ENCODE results near the gene FNDC10.
"Not testable (repeated sequence)": the region's sequence is repeated elsewhere in the genome, so short reads cannot be mapped to it uniquely, and the experiment has no call there.

FNDC10 gene

DNA sequence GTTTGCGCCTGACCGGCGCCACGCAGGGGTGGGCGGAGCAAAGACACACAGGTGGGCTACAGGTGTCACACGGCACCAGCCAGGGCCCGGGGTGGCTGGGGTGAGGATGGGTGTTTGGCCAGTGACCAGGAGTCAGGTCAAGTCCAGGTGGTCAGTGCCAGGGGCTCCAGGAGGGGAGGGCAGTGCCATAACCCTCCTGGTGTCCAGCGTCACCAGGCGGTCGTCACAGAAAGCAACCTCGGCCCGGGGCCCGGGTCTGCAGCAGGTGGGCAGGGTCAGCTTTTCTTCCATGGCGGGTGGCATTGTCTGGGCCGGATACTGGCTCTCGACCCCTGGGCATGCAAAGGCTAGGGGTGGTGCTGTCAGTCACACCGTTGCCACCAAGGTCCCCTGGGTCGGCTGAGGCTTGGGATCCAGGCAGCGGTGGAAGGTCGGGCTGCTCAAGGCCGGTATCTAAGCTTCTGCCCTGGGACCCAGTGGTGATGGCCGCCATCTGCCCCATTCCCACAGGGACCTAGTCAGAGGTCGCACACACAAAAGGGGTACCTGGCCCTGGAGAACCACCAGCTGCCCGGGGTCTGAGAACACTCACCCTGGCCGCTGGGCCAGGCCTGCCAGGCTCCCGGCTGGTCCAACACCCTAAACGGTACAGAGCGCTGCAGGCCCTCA is 1.8 kb downstream of the FNDC10 start:
- DNase-seq, result no peak
- Histone ChIP-seq H3K9me3 (no peaks in the 10 kb centered on the region), H3K4me3 (ENCODE audit: low read depth, low read length) (no peak overlapping the region), H3K4me1 (peaks cover 13% of the 10 kb centered on the region), H3K27me3 (peaks cover 4% of the 10 kb centered on the region), H3K36me3 (no peaks in the 10 kb centered on the region)
- TF ChIP-seq, protein P1, sequence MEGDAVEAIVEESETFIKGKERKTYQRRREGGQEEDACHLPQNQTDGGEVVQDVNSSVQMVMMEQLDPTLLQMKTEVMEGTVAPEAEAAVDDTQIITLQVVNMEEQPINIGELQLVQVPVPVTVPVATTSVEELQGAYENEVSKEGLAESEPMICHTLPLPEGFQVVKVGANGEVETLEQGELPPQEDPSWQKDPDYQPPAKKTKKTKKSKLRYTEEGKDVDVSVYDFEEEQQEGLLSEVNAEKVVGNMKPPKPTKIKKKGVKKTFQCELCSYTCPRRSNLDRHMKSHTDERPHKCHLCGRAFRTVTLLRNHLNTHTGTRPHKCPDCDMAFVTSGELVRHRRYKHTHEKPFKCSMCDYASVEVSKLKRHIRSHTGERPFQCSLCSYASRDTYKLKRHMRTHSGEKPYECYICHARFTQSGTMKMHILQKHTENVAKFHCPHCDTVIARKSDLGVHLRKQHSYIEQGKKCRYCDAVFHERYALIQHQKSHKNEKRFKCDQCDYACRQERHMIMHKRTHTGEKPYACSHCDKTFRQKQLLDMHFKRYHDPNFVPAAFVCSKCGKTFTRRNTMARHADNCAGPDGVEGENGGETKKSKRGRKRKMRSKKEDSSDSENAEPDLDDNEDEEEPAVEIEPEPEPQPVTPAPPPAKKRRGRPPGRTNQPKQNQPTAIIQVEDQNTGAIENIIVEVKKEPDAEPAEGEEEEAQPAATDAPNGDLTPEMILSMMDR (IDR thresholded peaks at IDR 0.05; ENCODE audit: low read depth, low read length), result no peak

DNA sequence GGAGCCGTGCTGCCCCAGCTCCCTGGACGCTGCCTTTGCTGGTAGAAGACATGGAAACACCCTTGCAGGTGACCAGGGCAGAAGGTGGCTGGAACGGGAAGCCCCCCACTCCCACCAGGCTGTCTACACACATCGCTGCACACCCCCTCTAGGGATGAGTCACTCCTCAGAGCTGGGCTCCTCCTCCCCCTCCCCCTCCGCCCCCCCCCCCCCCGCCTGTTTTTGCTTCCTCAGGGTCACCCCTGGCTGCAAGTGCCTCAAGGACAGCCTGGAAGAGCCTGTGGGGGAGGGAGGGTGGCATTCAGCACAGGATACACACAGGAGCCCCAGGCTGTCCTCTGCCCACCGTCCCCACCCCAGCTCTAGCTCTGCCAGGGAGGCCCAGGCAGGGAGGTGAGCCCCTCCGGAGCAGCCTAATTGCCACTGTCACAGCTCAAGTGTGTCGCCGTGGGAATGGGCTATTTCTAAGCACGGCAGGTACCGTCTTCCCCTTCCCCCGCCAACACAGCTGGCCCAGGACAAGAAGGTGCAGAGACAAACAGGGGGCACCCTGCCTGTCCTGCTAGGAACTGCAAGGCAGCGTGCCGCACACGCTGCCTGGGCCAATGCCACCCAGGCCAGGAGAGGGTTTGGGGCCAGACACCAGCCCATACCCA is 2.5 kb downstream of the FNDC10 start:
- Histone ChIP-seq H3K9me3 (no peaks in the 10 kb centered on the region), H3K4me3 (ENCODE audit: low read depth, low read length) (no peak overlapping the region), H3K4me1 (peaks cover 10% of the 10 kb centered on the region), H3K27me3 (peaks cover 4% of the 10 kb centered on the region), H3K36me3 (no peaks in the 10 kb centered on the region)
- TF ChIP-seq, protein P1 (IDR thresholded peaks at IDR 0.05; ENCODE audit: low read depth, low read length), result peak; percentile 54
- DNase-seq, result peak; percentile 62

DNA sequence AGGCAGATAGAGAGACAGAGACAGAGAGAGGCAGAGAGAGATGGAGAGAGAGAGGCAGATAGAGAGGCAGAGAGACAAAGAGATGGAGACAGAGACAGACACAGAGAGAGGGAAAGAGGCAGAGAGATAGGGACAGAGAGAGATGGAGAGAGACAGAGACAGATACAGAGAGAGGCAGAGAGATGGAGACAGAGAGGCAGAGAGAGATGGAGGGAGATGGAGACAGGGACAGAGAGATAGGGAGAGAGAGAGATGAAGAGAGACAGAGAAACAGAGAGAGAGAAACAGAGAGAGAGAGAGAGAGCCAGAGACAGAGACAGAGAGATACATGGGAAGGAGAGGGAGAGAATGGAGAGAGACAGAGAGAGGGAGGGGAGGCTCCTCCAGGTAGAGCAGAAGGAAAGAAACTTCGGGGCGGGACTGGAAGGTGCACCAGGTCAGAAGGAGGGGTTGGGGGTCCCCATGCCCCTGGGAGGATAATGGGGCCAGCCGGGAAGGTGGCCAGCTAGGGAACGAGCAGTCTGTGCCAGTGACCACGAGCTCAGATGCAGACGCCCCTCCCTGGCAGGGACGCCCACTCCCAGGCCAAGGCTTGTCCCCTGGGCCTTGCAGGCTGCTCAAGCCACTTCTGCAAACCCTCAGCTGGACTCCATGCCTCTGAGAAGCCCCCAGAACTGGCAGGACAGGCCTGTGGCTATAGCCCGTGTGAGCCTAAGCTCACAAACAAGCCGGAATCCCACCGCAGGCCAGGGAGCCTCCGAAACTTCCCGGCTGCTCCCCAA is 3.3 kb downstream of the FNDC10 start:
- H3K36me3 ChIP-seq, result no peaks in the 10 kb centered on the region
- H3K4me3 ChIP-seq (ENCODE audit: low read depth, low read length), result no peak overlapping the region
- H3K4me1 ChIP-seq, result peaks cover 10% of the 10 kb centered on the region
- no peaks in the 10 kb centered on the region for H3K9me3 ChIP-seq
- H3K27me3 ChIP-seq, result peaks cover 4% of the 10 kb centered on the region
- TF ChIP-seq, protein P1 (IDR thresholded peaks at IDR 0.05; ENCODE audit: low read depth, low read length), result no peak
- DNase-seq, result no peak

DNA sequence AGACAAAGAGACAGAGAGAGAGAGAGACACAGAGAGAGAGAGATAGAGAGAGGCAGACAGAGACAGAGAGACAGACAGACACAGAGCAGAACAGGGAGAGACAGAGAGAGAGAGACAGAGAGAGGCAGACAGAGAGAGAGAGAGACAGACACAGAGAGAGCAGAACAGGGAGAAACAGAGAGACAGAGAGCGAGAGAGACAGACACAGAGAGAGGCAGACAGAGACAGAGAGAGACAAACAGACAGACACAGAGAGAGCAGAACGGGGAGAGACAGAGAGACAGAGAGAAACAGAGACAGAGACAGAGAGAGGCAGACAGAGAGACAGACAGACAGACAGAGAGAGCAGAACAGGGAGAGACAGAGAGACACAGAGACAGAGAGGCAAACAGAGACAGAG is 4.6 kb downstream of the FNDC10 start:
- not testable (repeated sequence) for H3K4me1 ChIP-seq; H3K9me3 ChIP-seq; H3K27me3 ChIP-seq; H3K36me3 ChIP-seq; DNase-seq; H3K4me3 ChIP-seq (ENCODE audit: low read depth, low read length)

DNA sequence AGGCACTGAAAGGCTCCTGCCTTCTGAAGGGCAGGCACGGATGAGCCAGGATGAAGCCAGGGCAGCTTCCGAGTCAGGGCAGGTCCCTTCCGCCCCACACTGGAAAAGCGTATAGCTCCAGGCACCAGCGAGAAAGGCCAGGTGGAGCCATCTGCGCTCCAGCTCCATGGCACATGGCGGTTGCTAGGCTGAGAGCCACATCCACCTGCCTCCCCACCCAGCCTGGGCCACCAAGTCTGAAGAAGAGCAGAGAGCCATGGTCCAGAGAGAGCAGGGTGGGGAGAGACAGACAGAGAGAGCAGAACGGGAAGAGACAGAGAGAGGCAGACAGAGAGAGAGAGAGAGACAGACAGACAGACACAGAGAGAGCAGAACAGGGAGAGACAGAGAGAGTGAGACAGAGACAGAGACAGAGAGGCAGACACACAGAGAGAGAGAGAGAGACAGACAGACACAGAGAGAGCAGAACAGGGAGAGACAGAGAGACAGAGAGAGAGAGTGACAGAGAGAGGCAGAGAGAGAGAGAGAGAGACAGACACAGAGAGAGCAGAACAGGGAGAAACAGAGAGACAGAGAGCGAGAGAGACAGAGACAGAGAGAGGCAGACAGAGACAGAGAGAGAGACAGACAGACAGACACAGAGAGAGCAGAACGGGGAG is 5.2 kb downstream of the FNDC10 start:
- H3K4me3 ChIP-seq (ENCODE audit: low read depth, low read length), result no peak overlapping the region
- H3K27me3 ChIP-seq, result peaks cover 4% of the 10 kb centered on the region
- peak; percentile 52 for DNase-seq
- no peaks in the 10 kb centered on the region for H3K9me3 ChIP-seq
- H3K4me1 ChIP-seq, result peaks cover 10% of the 10 kb centered on the region
- H3K36me3 ChIP-seq, result no peaks in the 10 kb centered on the region
- TF ChIP-seq, protein P1 (IDR thresholded peaks at IDR 0.05; ENCODE audit: low read depth, low read length), result no peak

DNA sequence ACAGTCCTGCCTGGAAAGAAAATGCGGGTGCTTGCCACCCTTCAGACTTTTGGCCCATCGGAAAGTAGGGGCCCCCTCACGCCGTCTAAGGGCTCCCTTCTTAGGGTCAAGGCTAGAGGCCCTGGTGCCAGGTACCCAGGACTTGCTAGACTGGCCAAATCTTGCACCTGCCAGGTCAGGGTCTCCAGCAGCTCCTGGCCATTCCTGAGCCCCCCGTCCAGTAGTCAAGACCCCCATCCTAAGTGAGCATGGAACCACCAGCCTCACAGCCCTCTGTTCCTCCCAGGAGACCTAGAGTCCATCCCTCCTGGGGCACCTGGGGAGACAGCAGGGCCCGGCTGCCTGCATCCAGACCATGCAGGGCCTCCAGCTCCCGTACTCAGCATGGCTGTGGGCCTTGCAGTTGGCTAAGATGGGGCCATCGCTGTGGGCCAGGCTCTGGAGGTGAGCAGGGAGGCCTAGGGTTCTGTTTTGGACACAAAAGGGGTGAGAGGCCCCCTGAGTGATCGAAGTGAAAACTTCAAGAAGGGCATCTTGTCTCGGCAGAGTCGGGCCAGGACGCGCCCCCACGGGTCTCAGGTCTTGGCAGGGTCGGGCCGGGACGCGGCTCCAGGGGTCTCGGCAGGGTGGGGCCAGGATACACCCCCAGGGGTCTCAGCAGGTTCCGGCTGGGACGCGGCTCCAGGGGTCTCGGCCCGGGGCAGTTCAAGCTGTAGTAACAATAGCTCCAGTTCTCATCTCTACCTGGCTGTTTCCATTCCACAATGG is 5.9 kb downstream of the FNDC10 start:
- H3K4me1 ChIP-seq, result peaks cover 10% of the 10 kb centered on the region
- TF ChIP-seq, protein P1 (IDR thresholded peaks at IDR 0.05; ENCODE audit: low read depth, low read length), result no peak
- no peaks in the 10 kb centered on the region for H3K27me3 ChIP-seq
- no peaks in the 10 kb centered on the region for H3K9me3 ChIP-seq
- no peaks in the 10 kb centered on the region for H3K36me3 ChIP-seq
- no peak overlapping the region for H3K4me3 ChIP-seq (ENCODE audit: low read depth, low read length)
- DNase-seq, result no peak
